WTC11 (cell line): ENCODE measurements around the gene GBF1. TPM values are rescaled to one million over a fixed set of nuclear protein-coding genes. Genes with fewer than 3 reads are reported as not detected.

ENCODE experiments used
- ESRRA ChIP-seq: sonication (generic); formaldehyde crosslinking; IDR thresholded peaks from 2 replicates; pipeline ENCODE4 v1.8.1; 2022; ENCODE audit warnings: mild to moderate bottlenecking, missing genetic modification reagents, borderline replicate concordance
- FOXK1 ChIP-seq: sonication (generic); formaldehyde crosslinking; IDR thresholded peaks from 2 replicates; pipeline ENCODE4 v1.8.0; 2022; ENCODE audit warnings: mild to moderate bottlenecking, moderate library complexity, missing genetic modification reagents
- HMGA2 ChIP-seq: fragments of 250-450 bp; sonication (Bioruptor Pico); IDR thresholded peaks from 2 replicates; pipeline ENCODE4 v1.4.0; 2021; ENCODE audit warnings: mild to moderate bottlenecking, moderate library complexity
- KAT7 ChIP-seq: sonication (generic); formaldehyde crosslinking; IDR thresholded peaks from 2 replicates; pipeline ENCODE4 v1.8.1; 2023; ENCODE audit warnings: missing genetic modification reagents, mild to moderate bottlenecking, borderline replicate concordance
- MXD4 ChIP-seq: fragments of 250-450 bp; sonication (Bioruptor Pico); IDR thresholded peaks from 2 replicates; pipeline ENCODE4 v1.8.0; 2021; ENCODE audit warnings: mild to moderate bottlenecking, moderate library complexity, borderline replicate concordance
- NFYB ChIP-seq: sonication (generic); formaldehyde crosslinking; conservative IDR thresholded peaks from 2 replicates; pipeline ENCODE4 v1.8.0; 2022; ENCODE audit warnings: low read depth, missing genetic modification reagents
- PRRX2 ChIP-seq: fragments of 250-450 bp; sonication (Bioruptor Pico); IDR thresholded peaks from 2 replicates; pipeline ENCODE4 v1.8.0; 2021; ENCODE audit warnings: mild to moderate bottlenecking
- SMAD4 ChIP-seq: sonication (generic); formaldehyde crosslinking; IDR thresholded peaks from 2 replicates; pipeline ENCODE4 v1.8.0; 2022; ENCODE audit warnings: mild to moderate bottlenecking, missing genetic modification reagents
- SOX15 ChIP-seq: fragments of 250-450 bp; sonication (Bioruptor Pico); IDR thresholded peaks from 2 replicates; pipeline ENCODE4 v1.9.0; 2021; ENCODE audit warnings: mild to moderate bottlenecking
- TEAD4 ChIP-seq: sonication (generic); formaldehyde crosslinking; IDR thresholded peaks from 2 replicates; pipeline ENCODE4 v1.8.0; 2022; ENCODE audit warnings: mild to moderate bottlenecking, missing genetic modification reagents
- TP53 ChIP-seq: sonication (generic); formaldehyde crosslinking; IDR thresholded peaks from 2 replicates; pipeline ENCODE4 v1.8.1; 2023; ENCODE audit warnings: mild to moderate bottlenecking, missing genetic modification reagents
- ZNF219 ChIP-seq: sonication (generic); formaldehyde crosslinking; IDR thresholded peaks from 2 replicates; pipeline ENCODE4 v1.8.0; 2023; ENCODE audit warnings: missing genetic modification reagents, mild to moderate bottlenecking, borderline replicate concordance
- ZNF416 ChIP-seq: fragments of 250-450 bp; sonication (Bioruptor Pico); IDR thresholded peaks from 2 replicates; pipeline ENCODE4 v1.9.0; 2021; ENCODE audit warnings: mild to moderate bottlenecking, inconsistent platforms
- ZNF423 ChIP-seq: fragments of 250-450 bp; sonication (Bioruptor Pico); IDR thresholded peaks from 2 replicates; pipeline ENCODE4 v2.1.2; 2022; ENCODE audit warnings: mild to moderate bottlenecking, moderate library complexity
- total RNA-seq: library from RNA; stranded (reverse); gene quantifications from 3 replicates; pipeline ENCODE4 v1.2.3, GENCODE V29; 2021
- TF ChIP-seq, protein P1 (sequence below): fragments of 250-450 bp; sonication (Bioruptor Pico); conservative IDR thresholded peaks from 2 replicates; pipeline ENCODE4 v1.9.0; 2021; ENCODE audit warnings: mild to moderate bottlenecking
- TF ChIP-seq, protein P2 (sequence below): fragments of 200-600 bp; IDR thresholded peaks from 2 replicates; pipeline ENCODE4 v1.8.0; 2022; ENCODE audit warnings: antibody characterized with exemption
- TF ChIP-seq, protein P3 (sequence below): sonication (generic); formaldehyde crosslinking; IDR thresholded peaks from 2 replicates; pipeline ENCODE4 v1.8.0; 2022; ENCODE audit warnings: mild to moderate bottlenecking, missing genetic modification reagents
- TF ChIP-seq, protein P4 (sequence below): sonication (generic); formaldehyde crosslinking; conservative IDR thresholded peaks from 2 replicates; pipeline ENCODE4 v1.8.1; 2023; ENCODE audit warnings: mild to moderate bottlenecking, low read depth, missing genetic modification reagents, moderate library complexity
- TF ChIP-seq, protein P5 (sequence below): sonication (generic); formaldehyde crosslinking; IDR thresholded peaks from 2 replicates; pipeline ENCODE4 v1.8.1; 2022; ENCODE audit warnings: low read depth, mild to moderate bottlenecking, moderate library complexity, missing genetic modification reagents, borderline replicate concordance
- TF ChIP-seq, protein P6 (sequence below): fragments of 250-450 bp; sonication (Bioruptor Pico); IDR thresholded peaks from 2 replicates; pipeline ENCODE4 v1.9.0; 2021; ENCODE audit warnings: mild to moderate bottlenecking, borderline replicate concordance
- TF ChIP-seq, protein P7 (sequence below): sonication (generic); formaldehyde crosslinking; IDR thresholded peaks from 2 replicates; pipeline ENCODE4 v1.8.0; 2022; ENCODE audit warnings: missing genetic modification reagents

Gene GBF1
- total RNA-seq, 1 experiment from 2014 or later = 32.4 TPM

DNA sequence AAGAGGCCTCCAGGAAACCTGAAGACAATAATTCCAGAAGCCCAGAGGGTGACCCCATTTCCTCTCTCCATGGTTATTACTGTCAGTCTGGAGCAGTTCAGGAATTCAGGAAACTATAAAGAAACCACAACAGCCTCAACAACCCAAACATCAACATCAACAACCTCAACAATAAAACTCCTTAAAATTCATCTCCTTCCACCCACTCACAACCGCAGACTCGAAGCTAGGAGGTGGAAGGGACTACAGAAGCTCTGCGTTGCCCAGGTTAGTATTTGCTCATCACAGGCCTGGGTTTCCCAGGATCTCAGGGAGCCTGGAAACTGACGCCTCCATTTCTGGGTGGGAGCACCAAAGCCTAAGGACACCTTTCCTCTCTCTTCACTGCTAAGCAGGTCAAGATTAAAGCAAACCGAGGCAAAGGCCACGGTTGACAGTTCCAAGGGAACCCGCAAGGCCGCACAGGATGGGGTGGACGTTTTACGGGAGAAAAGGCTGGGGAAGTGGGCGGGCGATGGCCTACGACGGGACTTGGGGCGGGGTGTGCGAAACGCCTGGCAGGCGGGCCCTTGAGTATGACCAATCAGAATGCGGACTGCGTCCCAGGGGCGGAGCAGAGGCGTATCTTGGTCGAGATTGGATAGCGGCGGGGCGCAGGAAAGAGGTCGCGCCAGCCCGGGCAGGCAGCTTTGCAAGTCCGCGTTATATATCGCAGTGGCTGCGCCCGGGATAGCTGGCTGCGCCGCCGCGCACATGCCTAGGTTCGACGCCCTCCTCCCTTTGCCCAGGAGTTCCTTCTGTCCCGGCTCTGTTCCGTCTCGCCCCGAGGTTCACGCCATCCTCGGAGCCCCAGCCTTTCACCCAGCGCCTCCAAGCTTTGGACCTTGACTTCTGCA lies 19.4 kb upstream of the GBF1 start, which contains the start of gene ELOVL3 (continued):
- TF ChIP-seq TP53 (CRISPR knock-in tag) (peak; percentile 92), ZNF416 (CRISPR knock-in tag) (no peak), KAT7 (CRISPR knock-in tag) (0 out of 2 replicates have a peak, but pooled peaks have one; percentile 45), HMGA2 (CRISPR knock-in tag) (no peak), ESRRA (CRISPR knock-in tag) (peak; percentile 87; the same call in 1 of the 2 replicates), FOXK1 (CRISPR knock-in tag) (peak; percentile 65; the same call in 1 of the 2 replicates), PRRX2 (CRISPR knock-in tag) (no peak), TEAD4 (peak; percentile 85), MXD4 (no peak), NFYB (CRISPR knock-in tag) (peak; percentile 57), ZNF219 (CRISPR knock-in tag) (peak; percentile 88; the same call in 1 of the 2 replicates), ZNF423 (CRISPR knock-in tag) (no peak), SOX15 (CRISPR knock-in tag) (no peak), SMAD4 (CRISPR knock-in tag) (peak; percentile 81)
- TF ChIP-seq, protein P1, sequence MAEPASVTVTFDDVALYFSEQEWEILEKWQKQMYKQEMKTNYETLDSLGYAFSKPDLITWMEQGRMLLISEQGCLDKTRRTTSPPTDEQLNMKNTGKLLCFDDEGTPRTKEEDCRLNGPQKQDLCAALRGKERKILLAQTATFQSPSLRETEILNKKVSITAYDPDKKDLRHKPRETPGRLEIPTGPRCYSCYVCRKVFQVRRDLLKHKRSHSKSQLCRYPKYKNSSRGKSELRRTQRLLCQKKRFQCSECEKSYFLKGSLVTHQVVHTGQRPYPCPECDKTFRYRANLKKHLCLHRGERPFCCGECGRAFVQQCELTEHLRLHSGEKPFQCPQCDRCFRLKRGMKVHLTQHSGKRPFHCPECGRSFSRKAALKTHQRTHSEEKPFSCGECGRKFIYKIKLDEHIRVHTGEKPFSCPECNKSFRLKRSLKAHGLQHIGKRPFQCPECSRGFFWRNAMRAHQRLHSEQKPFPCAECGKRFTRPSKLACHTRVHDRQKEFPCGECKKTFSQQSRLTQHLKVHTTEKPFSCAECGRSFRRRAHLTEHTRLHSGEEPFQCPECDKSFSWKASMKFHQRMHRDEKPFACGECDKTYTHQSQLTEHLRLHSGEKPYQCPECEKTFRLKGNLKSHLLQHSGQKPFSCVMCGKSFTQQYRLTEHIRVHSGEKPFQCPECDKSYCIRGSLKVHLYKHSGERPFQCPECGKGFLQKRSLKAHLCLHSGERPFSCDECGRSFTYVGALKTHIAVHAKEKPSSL (CRISPR knock-in tag) = no peak
- TF ChIP-seq, protein P2, sequence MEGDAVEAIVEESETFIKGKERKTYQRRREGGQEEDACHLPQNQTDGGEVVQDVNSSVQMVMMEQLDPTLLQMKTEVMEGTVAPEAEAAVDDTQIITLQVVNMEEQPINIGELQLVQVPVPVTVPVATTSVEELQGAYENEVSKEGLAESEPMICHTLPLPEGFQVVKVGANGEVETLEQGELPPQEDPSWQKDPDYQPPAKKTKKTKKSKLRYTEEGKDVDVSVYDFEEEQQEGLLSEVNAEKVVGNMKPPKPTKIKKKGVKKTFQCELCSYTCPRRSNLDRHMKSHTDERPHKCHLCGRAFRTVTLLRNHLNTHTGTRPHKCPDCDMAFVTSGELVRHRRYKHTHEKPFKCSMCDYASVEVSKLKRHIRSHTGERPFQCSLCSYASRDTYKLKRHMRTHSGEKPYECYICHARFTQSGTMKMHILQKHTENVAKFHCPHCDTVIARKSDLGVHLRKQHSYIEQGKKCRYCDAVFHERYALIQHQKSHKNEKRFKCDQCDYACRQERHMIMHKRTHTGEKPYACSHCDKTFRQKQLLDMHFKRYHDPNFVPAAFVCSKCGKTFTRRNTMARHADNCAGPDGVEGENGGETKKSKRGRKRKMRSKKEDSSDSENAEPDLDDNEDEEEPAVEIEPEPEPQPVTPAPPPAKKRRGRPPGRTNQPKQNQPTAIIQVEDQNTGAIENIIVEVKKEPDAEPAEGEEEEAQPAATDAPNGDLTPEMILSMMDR = no peak
- TF ChIP-seq, protein P3, sequence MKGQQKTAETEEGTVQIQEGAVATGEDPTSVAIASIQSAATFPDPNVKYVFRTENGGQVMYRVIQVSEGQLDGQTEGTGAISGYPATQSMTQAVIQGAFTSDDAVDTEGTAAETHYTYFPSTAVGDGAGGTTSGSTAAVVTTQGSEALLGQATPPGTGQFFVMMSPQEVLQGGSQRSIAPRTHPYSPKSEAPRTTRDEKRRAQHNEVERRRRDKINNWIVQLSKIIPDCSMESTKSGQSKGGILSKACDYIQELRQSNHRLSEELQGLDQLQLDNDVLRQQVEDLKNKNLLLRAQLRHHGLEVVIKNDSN (CRISPR knock-in tag) = peak; percentile 78
- TF ChIP-seq, protein P4, sequence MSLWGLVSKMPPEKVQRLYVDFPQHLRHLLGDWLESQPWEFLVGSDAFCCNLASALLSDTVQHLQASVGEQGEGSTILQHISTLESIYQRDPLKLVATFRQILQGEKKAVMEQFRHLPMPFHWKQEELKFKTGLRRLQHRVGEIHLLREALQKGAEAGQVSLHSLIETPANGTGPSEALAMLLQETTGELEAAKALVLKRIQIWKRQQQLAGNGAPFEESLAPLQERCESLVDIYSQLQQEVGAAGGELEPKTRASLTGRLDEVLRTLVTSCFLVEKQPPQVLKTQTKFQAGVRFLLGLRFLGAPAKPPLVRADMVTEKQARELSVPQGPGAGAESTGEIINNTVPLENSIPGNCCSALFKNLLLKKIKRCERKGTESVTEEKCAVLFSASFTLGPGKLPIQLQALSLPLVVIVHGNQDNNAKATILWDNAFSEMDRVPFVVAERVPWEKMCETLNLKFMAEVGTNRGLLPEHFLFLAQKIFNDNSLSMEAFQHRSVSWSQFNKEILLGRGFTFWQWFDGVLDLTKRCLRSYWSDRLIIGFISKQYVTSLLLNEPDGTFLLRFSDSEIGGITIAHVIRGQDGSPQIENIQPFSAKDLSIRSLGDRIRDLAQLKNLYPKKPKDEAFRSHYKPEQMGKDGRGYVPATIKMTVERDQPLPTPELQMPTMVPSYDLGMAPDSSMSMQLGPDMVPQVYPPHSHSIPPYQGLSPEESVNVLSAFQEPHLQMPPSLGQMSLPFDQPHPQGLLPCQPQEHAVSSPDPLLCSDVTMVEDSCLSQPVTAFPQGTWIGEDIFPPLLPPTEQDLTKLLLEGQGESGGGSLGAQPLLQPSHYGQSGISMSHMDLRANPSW (CRISPR knock-in tag) = no peak
- TF ChIP-seq, protein P5, sequence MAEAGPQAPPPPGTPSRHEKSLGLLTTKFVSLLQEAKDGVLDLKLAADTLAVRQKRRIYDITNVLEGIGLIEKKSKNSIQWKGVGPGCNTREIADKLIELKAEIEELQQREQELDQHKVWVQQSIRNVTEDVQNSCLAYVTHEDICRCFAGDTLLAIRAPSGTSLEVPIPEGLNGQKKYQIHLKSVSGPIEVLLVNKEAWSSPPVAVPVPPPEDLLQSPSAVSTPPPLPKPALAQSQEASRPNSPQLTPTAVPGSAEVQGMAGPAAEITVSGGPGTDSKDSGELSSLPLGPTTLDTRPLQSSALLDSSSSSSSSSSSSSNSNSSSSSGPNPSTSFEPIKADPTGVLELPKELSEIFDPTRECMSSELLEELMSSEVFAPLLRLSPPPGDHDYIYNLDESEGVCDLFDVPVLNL (CRISPR knock-in tag) = no peak
- TF ChIP-seq, protein P6, sequence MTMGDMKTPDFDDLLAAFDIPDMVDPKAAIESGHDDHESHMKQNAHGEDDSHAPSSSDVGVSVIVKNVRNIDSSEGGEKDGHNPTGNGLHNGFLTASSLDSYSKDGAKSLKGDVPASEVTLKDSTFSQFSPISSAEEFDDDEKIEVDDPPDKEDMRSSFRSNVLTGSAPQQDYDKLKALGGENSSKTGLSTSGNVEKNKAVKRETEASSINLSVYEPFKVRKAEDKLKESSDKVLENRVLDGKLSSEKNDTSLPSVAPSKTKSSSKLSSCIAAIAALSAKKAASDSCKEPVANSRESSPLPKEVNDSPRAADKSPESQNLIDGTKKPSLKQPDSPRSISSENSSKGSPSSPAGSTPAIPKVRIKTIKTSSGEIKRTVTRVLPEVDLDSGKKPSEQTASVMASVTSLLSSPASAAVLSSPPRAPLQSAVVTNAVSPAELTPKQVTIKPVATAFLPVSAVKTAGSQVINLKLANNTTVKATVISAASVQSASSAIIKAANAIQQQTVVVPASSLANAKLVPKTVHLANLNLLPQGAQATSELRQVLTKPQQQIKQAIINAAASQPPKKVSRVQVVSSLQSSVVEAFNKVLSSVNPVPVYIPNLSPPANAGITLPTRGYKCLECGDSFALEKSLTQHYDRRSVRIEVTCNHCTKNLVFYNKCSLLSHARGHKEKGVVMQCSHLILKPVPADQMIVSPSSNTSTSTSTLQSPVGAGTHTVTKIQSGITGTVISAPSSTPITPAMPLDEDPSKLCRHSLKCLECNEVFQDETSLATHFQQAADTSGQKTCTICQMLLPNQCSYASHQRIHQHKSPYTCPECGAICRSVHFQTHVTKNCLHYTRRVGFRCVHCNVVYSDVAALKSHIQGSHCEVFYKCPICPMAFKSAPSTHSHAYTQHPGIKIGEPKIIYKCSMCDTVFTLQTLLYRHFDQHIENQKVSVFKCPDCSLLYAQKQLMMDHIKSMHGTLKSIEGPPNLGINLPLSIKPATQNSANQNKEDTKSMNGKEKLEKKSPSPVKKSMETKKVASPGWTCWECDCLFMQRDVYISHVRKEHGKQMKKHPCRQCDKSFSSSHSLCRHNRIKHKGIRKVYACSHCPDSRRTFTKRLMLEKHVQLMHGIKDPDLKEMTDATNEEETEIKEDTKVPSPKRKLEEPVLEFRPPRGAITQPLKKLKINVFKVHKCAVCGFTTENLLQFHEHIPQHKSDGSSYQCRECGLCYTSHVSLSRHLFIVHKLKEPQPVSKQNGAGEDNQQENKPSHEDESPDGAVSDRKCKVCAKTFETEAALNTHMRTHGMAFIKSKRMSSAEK = no peak
- TF ChIP-seq, protein P7, sequence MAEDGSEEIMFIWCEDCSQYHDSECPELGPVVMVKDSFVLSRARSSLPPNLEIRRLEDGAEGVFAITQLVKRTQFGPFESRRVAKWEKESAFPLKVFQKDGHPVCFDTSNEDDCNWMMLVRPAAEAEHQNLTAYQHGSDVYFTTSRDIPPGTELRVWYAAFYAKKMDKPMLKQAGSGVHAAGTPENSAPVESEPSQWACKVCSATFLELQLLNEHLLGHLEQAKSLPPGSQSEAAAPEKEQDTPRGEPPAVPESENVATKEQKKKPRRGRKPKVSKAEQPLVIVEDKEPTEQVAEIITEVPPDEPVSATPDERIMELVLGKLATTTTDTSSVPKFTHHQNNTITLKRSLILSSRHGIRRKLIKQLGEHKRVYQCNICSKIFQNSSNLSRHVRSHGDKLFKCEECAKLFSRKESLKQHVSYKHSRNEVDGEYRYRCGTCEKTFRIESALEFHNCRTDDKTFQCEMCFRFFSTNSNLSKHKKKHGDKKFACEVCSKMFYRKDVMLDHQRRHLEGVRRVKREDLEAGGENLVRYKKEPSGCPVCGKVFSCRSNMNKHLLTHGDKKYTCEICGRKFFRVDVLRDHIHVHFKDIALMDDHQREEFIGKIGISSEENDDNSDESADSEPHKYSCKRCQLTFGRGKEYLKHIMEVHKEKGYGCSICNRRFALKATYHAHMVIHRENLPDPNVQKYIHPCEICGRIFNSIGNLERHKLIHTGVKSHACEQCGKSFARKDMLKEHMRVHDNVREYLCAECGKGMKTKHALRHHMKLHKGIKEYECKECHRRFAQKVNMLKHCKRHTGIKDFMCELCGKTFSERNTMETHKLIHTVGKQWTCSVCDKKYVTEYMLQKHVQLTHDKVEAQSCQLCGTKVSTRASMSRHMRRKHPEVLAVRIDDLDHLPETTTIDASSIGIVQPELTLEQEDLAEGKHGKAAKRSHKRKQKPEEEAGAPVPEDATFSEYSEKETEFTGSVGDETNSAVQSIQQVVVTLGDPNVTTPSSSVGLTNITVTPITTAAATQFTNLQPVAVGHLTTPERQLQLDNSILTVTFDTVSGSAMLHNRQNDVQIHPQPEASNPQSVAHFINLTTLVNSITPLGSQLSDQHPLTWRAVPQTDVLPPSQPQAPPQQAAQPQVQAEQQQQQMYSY (CRISPR knock-in tag) = no peak
